HEK293 (cell line): ENCODE data around the gene BLMH.
A peak's percentile ranks its signal among the peaks of the same experiment; 100 is the strongest.

Experiments
- EGR2 ChIP-seq: fragments of 450-650 bp; formaldehyde crosslinking; IDR thresholded peaks from 2 replicates; pipeline ENCODE4 v1.5.1; 2016; ENCODE audit warnings: low read depth, missing biosample characterization, missing genetic modification characterization
- GLIS2 ChIP-seq: fragments of 450-650 bp; formaldehyde crosslinking; IDR thresholded peaks from 2 replicates; pipeline ENCODE4 v1.5.1; 2016; ENCODE audit warnings: missing biosample characterization, missing genetic modification characterization
- KLF1 ChIP-seq: fragments of 450-650 bp; formaldehyde crosslinking; IDR thresholded peaks from 2 replicates; pipeline ENCODE4 v1.5.1; 2016; ENCODE audit warnings: missing biosample characterization, missing genetic modification characterization
- KLF8 ChIP-seq: fragments of 450-650 bp; formaldehyde crosslinking; IDR thresholded peaks from 2 replicates; pipeline ENCODE4 v1.5.1; 2016; ENCODE audit warnings: missing biosample characterization, missing genetic modification characterization
- SCRT2 ChIP-seq: fragments of 450-650 bp; formaldehyde crosslinking; IDR thresholded peaks from 2 replicates; pipeline ENCODE4 v1.5.1; 2016; ENCODE audit warnings: missing biosample characterization, missing genetic modification characterization
- YY1 ChIP-seq: fragments of 450-650 bp; formaldehyde crosslinking; IDR thresholded peaks from 2 replicates; pipeline ENCODE4 v1.5.1; 2018; ENCODE audit warnings: missing biosample characterization, missing genetic modification characterization
- ZBTB11 ChIP-seq: fragments of 450-650 bp; formaldehyde crosslinking; conservative IDR thresholded peaks from 2 replicates; pipeline ENCODE4 v1.5.1; 2016; ENCODE audit warnings: low read depth, missing biosample characterization, missing genetic modification characterization
- ZBTB6 ChIP-seq: fragments of 450-650 bp; formaldehyde crosslinking; IDR thresholded peaks from 2 replicates; pipeline ENCODE4 v1.5.1; 2017; ENCODE audit warnings: missing biosample characterization, missing genetic modification characterization
- ZIC2 ChIP-seq: fragments of 450-650 bp; formaldehyde crosslinking; IDR thresholded peaks from 2 replicates; pipeline ENCODE4 v1.5.1; 2016; ENCODE audit warnings: missing biosample characterization, missing genetic modification characterization
- ZNF19 ChIP-seq: fragments of 450-650 bp; formaldehyde crosslinking; IDR thresholded peaks from 2 replicates; pipeline ENCODE4; 2016; ENCODE audit warnings: missing biosample characterization, missing genetic modification characterization, low read depth
- ZNF266 ChIP-seq: fragments of 450-650 bp; formaldehyde crosslinking; IDR thresholded peaks from 2 replicates; pipeline ENCODE4 v1.5.1; 2016; ENCODE audit warnings: missing biosample characterization, missing genetic modification characterization, low read depth
- ZNF324 ChIP-seq: fragments of 450-650 bp; formaldehyde crosslinking; IDR thresholded peaks from 2 replicates; pipeline ENCODE4 v1.5.1; 2016; ENCODE audit warnings: missing biosample characterization, missing genetic modification characterization
- ZNF350 ChIP-seq: fragments of 450-650 bp; formaldehyde crosslinking; IDR thresholded peaks from 2 replicates; pipeline ENCODE4 v1.5.0; 2017; ENCODE audit warnings: missing biosample characterization, mild to moderate bottlenecking, missing genetic modification characterization
- ZNF398 ChIP-seq: fragments of 450-650 bp; formaldehyde crosslinking; IDR thresholded peaks from 2 replicates; pipeline ENCODE4 v1.5.1; 2017; ENCODE audit warnings: missing biosample characterization, missing genetic modification characterization
- ZNF473 ChIP-seq: fragments of 450-650 bp; formaldehyde crosslinking; IDR thresholded peaks from 2 replicates; pipeline ENCODE4 v1.5.1; 2017; ENCODE audit warnings: missing biosample characterization, missing genetic modification characterization
- ZNF513 ChIP-seq: fragments of 450-650 bp; IDR thresholded peaks from 2 replicates; pipeline ENCODE4 v1.5.1; 2018; ENCODE audit warnings: missing biosample characterization, missing genetic modification characterization
- ZNF514 ChIP-seq: fragments of 450-650 bp; formaldehyde crosslinking; IDR thresholded peaks from 2 replicates; pipeline ENCODE4 v1.5.1; 2016; ENCODE audit warnings: missing biosample characterization, missing genetic modification characterization
- ZNF549 ChIP-seq: fragments of 450-650 bp; IDR thresholded peaks from 2 replicates; pipeline ENCODE4 v1.5.1; 2018; ENCODE audit warnings: missing biosample characterization, missing genetic modification characterization, mild to moderate bottlenecking, inconsistent platforms, moderate library complexity
- ZNF621 ChIP-seq: fragments of 450-650 bp; formaldehyde crosslinking; IDR thresholded peaks from 2 replicates; pipeline ENCODE4 v1.5.1; 2017; ENCODE audit warnings: missing biosample characterization, missing genetic modification characterization
- ZNF830 ChIP-seq: fragments of 450-650 bp; IDR thresholded peaks from 2 replicates; pipeline ENCODE4 v1.5.0; 2018; ENCODE audit warnings: missing biosample characterization, missing genetic modification characterization, low read depth, mild to moderate bottlenecking, moderate library complexity
- ZSCAN30 ChIP-seq: fragments of 450-650 bp; IDR thresholded peaks from 2 replicates; pipeline ENCODE4 v1.5.1; 2018; ENCODE audit warnings: missing biosample characterization, mild to moderate bottlenecking, missing genetic modification characterization, moderate library complexity
- TF ChIP-seq, protein P1 (sequence below): fragments of 450-650 bp; formaldehyde crosslinking; IDR thresholded peaks from 2 replicates; pipeline ENCODE4 v1.5.1; 2017; ENCODE audit warnings: missing biosample characterization, missing genetic modification characterization
- TF ChIP-seq, protein P2 (sequence below): fragments of 450-650 bp; formaldehyde crosslinking; IDR thresholded peaks from 2 replicates; pipeline ENCODE4 v1.5.1; 2016; ENCODE audit warnings: missing biosample characterization, missing genetic modification characterization
- TF ChIP-seq, protein P3 (sequence below): fragments of 450-650 bp; formaldehyde crosslinking; IDR thresholded peaks from 2 replicates; pipeline ENCODE4 v1.5.1; 2016; ENCODE audit warnings: missing biosample characterization, missing genetic modification characterization, borderline replicate concordance

Gene BLMH

DNA sequence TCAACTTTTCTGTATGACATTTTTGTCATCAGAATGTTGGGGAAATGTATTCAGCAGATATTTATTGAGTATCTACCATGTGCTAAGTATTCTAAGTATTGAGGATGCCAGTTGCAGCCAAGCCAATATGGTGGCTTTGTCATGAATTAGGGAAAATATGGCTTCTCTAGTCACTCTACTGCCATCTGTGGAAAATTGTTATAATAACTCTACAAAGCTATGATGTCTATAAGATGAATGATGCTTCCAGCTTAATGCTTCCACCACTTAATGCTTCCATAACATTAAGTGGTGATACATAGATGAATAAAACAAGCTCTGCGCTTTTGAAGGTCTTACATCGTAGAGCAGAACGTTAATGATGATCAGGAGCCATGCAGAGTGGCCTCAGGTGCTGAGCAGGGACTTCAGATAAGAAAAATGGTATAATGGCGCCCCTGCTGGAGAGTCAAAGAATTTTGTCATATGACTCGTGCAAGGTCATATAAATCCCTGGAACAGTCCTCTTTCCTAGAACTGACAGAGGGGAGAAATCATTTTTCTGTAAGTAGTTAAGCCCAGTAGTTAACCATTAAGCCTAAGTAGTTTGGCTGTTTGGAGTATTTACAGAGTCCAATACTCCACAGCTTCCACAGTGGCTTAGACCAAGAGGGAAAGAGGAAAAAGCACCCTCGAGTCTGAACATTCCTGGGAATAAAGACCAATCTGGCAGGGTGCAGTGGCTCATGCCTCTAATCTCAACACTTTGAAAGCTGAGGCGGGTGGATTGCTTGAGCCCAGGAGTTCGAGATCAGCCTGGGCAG, 44.8 kb upstream of the BLMH start (continued):
- TF ChIP-seq ZBTB6 (no peak), ZNF398 (no peak), ZNF514 (tag by site-specific recombination) (no peak), ZNF621 (tag by site-specific recombination) (no peak), ZNF19 (no peak), KLF1 (tag by site-specific recombination) (no peak), YY1 (tag by site-specific recombination) (peak; percentile 81), ZNF830 (no peak), ZBTB11 (tag by site-specific recombination) (no peak), KLF8 (0 out of 2 replicates have a peak, but pooled peaks have one; percentile 7), ZNF324 (tag by site-specific recombination) (no peak), EGR2 (tag by site-specific recombination) (no peak), ZIC2 (no peak), SCRT2 (0 out of 2 replicates have a peak, but pooled peaks have one; percentile 13), ZNF350 (tag by site-specific recombination) (no peak), ZSCAN30 (tag by site-specific recombination) (no peak), ZNF266 (tag by site-specific recombination) (no peak), ZNF473 (tag by site-specific recombination) (no peak), GLIS2 (tag by site-specific recombination) (no peak), ZNF549 (no peak), ZNF513 (no peak)
- TF ChIP-seq, protein P1, sequence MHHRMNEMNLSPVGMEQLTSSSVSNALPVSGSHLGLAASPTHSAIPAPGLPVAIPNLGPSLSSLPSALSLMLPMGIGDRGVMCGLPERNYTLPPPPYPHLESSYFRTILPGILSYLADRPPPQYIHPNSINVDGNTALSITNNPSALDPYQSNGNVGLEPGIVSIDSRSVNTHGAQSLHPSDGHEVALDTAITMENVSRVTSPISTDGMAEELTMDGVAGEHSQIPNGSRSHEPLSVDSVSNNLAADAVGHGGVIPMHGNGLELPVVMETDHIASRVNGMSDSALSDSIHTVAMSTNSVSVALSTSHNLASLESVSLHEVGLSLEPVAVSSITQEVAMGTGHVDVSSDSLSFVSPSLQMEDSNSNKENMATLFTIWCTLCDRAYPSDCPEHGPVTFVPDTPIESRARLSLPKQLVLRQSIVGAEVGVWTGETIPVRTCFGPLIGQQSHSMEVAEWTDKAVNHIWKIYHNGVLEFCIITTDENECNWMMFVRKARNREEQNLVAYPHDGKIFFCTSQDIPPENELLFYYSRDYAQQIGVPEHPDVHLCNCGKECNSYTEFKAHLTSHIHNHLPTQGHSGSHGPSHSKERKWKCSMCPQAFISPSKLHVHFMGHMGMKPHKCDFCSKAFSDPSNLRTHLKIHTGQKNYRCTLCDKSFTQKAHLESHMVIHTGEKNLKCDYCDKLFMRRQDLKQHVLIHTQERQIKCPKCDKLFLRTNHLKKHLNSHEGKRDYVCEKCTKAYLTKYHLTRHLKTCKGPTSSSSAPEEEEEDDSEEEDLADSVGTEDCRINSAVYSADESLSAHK (tag by site-specific recombination): no peak
- TF ChIP-seq, protein P2, sequence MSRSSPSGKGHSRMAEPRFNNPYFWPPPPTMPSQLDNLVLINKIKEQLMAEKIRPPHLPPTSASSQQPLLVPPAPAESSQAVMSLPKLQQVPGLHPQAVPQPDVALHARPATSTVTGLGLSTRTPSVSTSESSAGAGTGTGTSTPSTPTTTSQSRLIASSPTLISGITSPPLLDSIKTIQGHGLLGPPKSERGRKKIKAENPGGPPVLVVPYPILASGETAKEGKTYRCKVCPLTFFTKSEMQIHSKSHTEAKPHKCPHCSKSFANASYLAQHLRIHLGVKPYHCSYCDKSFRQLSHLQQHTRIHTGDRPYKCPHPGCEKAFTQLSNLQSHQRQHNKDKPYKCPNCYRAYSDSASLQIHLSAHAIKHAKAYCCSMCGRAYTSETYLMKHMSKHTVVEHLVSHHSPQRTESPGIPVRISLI (tag by site-specific recombination): no peak
- TF ChIP-seq, protein P3, sequence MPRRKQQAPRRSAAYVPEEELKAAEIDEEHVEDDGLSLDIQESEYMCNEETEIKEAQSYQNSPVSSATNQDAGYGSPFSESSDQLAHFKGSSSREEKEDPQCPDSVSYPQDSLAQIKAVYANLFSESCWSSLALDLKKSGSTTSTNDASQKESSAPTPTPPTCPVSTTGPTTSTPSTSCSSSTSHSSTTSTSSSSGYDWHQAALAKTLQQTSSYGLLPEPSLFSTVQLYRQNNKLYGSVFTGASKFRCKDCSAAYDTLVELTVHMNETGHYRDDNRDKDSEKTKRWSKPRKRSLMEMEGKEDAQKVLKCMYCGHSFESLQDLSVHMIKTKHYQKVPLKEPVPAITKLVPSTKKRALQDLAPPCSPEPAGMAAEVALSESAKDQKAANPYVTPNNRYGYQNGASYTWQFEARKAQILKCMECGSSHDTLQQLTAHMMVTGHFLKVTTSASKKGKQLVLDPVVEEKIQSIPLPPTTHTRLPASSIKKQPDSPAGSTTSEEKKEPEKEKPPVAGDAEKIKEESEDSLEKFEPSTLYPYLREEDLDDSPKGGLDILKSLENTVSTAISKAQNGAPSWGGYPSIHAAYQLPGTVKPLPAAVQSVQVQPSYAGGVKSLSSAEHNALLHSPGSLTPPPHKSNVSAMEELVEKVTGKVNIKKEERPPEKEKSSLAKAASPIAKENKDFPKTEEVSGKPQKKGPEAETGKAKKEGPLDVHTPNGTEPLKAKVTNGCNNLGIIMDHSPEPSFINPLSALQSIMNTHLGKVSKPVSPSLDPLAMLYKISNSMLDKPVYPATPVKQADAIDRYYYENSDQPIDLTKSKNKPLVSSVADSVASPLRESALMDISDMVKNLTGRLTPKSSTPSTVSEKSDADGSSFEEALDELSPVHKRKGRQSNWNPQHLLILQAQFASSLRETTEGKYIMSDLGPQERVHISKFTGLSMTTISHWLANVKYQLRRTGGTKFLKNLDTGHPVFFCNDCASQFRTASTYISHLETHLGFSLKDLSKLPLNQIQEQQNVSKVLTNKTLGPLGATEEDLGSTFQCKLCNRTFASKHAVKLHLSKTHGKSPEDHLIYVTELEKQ (tag by site-specific recombination): no peak
